Skeletal muscle satellite cell (primary cell): ENCODE results near the gene GARS1.

ENCODE experiments used
- H3K27me3 ChIP-seq: 2 replicates; pipeline ENCODE4 v1.7.0; 2013; ENCODE audit warnings: low read length; ENCODE audit not compliant: control insufficient read depth, insufficient read depth
- H3K36me3 ChIP-seq: 2 replicates; pipeline ENCODE4 v1.7.0; 2013; ENCODE audit warnings: mild to moderate bottlenecking, control low read depth, low read length; ENCODE audit not compliant: insufficient read depth
- H3K4me1 ChIP-seq: 2 replicates; pipeline ENCODE4 v1.7.0; 2013; ENCODE audit warnings: low read length; ENCODE audit not compliant: control insufficient read depth, insufficient read depth
- H3K4me2 ChIP-seq: 2 replicates; pipeline ENCODE4 v1.7.0; 2013; ENCODE audit warnings: mild to moderate bottlenecking, low read length
- H3K4me3 ChIP-seq: 2 replicates; pipeline ENCODE4 v1.7.0; 2013; ENCODE audit warnings: low read length
- H3K9ac ChIP-seq: 2 replicates; pipeline ENCODE4 v1.7.0; 2013; ENCODE audit warnings: mild to moderate bottlenecking, low read depth, low read length, moderate library complexity
- H3K9me3 ChIP-seq: replicated peaks from 2 replicates; pipeline ENCODE4 v1.7.0; 2013; ENCODE audit warnings: mild to moderate bottlenecking, control low read depth, low read length

The GARS1 gene

DNA sequence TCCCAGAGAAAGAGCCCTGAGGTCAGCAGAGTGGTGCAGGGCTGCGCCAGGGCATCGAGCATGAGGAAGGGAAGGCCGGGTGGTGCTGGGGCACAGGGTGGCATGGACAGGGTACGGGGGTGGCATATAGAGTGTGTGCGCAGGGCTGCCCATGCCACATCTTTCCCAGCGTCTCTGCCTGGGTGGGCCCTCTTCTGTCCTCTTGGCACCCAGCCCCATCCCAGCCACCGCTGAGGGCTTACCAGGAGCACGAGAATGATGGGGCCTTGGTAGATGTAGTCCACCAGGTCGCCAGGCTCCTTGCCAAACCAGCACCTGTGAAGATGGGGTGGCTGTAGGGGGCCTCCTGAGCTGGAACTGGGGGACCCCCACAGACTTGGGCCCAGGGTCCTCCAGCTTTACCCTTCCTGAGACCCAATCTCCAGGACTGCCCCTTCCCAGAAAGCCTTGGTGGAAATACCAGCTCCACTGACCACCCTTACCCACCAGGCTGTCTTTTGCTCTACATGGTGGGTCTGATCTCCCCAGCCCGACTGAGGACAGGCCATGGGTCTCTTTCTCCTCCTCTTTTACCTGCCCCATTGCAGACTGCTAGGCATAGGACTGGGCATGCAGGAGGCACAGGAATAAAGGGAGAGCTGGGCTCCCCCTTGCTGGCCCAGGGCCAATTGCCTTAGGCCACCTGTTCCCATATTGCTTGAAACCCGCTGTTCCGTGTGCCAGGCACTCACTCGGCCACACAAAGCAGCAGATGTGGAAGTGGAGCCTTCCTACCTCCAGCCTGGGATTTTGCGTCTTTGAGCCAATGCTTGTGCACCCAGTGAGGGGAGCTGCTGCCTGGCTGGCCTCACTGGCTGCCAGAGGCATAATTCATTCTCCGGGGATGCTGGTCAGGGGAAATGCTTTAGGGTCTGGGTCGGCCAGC lies 65.9 kb downstream of the GARS1 start:
- Histone ChIP-seq H3K4me1 (no peaks in the 10 kb centered on the region), H3K27me3 (peaks cover 63% of the 10 kb centered on the region), H3K4me3 (no peak overlapping the region), H3K4me2 (no peak overlapping the region), H3K9me3 (no peaks in the 10 kb centered on the region), H3K36me3 (no peaks in the 10 kb centered on the region), H3K9ac (no peak overlapping the region)

DNA sequence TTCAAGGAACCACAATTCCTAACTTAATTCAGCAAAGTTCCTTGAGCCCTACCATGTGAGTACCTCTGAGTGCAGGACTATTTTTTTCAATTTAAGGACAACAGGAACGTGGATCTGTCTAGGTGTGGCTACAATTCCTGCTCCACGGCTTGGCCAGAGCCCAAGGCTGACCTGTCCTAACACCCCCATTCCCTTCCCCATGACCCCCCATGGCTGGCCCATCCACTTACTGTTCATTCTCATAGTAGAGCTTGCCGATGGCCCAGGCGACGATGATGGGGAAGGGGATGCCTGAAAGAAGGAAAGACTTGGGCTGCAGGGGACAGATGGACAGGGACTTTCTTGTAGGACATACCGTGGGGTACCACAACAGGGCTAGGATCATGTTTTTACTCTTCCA lies 67.2 kb downstream of the GARS1 start:
- no peaks in the 10 kb centered on the region for H3K36me3 ChIP-seq
- H3K9me3 ChIP-seq, result no peaks in the 10 kb centered on the region
- no peak overlapping the region for H3K9ac ChIP-seq
- H3K27me3 ChIP-seq, result peaks cover 63% of the 10 kb centered on the region
- H3K4me3 ChIP-seq, result no peak overlapping the region
- no peak overlapping the region for H3K4me2 ChIP-seq
- H3K4me1 ChIP-seq, result no peaks in the 10 kb centered on the region

- no peaks in the 10 kb centered on the region for H3K4me1 ChIP-seq
- H3K9me3 ChIP-seq, result no peaks in the 10 kb centered on the region
- no peak overlapping the region for H3K4me2 ChIP-seq
- H3K9ac ChIP-seq, result no peak overlapping the region
- no peak overlapping the region for H3K4me3 ChIP-seq
- H3K36me3 ChIP-seq, result no peaks in the 10 kb centered on the region
- peaks cover 63% of the 10 kb centered on the region for H3K27me3 ChIP-seq
These were observed 67.8 kb downstream of the GARS1 start for GRCh38 chr7:30662431-30662939.

GRCh38 chr7:30663414-30663813 lies 68.7 kb downstream of the GARS1 start:
- Histone ChIP-seq H3K36me3 (no peaks in the 10 kb centered on the region), H3K4me1 (no peaks in the 10 kb centered on the region), H3K4me2 (no peak overlapping the region), H3K27me3 (peaks cover 67% of the 10 kb centered on the region), H3K9me3 (no peaks in the 10 kb centered on the region), H3K9ac (no peak overlapping the region), H3K4me3 (no peak overlapping the region)

DNA sequence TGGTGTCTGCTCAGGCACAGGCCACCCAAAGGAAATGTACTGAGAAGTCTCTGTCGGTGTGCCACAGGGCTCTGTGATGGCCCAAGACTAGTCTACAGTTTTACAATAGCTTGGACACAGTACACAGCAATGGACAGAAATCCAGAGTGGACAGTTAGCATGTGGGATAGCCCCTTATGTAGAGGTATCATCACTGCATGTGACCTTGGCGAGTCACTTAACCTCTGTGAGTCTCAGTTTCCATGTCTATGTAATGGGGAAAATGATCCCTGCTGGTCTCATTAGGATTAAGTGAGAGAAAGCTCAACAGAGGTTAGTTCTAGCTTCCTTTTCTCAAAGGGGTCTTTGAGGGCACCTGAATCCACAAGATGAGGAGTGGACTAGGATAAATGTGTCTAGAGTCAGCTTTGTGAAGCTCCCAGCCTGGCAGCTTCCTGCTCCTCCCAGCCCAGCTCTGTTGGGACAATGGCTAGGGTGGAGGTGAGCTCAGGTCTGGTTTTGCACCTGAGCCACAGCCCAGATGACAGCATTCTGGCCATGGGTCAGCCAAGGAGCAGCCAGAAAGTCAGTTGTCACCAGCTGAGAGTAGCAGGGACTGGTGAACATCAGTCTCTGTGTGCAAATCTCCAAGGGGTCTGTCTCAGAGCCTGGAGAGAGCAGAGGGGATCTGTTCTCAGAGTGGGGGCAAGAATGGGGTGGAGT lies 69.7 kb downstream of the GARS1 start:
- Histone ChIP-seq H3K27me3 (peaks cover 59% of the 10 kb centered on the region), H3K4me3 (no peak overlapping the region), H3K4me2 (no peak overlapping the region), H3K4me1 (no peaks in the 10 kb centered on the region), H3K9me3 (no peaks in the 10 kb centered on the region), H3K36me3 (no peaks in the 10 kb centered on the region), H3K9ac (no peak overlapping the region)

DNA sequence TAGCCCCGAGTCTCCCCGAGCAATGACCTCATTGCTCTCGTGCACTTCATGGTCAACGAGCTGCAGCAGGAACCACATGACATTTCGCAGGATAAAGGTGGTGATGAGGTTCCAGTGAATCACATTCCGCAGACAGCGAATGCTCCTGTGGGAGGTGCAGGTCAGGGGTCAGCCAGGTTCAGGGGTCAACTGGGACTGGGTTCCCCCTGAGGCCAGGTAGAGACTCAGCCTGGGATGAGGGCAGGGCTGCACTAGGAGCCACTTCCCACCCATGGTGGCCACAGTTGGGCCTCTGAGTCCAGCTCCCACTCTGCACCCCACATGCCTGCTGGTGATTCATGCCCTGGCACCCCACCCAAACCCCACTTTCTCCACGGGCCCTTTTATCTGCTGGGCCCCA lies 70.4 kb downstream of the GARS1 start:
- H3K36me3 ChIP-seq, result no peaks in the 10 kb centered on the region
- no peak overlapping the region for H3K4me2 ChIP-seq
- H3K9me3 ChIP-seq, result no peaks in the 10 kb centered on the region
- H3K9ac ChIP-seq, result no peak overlapping the region
- H3K4me3 ChIP-seq, result no peak overlapping the region
- H3K27me3 ChIP-seq, result peaks cover 59% of the 10 kb centered on the region
- no peaks in the 10 kb centered on the region for H3K4me1 ChIP-seq

- Histone ChIP-seq H3K27me3 (peaks cover 59% of the 10 kb centered on the region), H3K9ac (no peak overlapping the region), H3K4me2 (no peak overlapping the region), H3K36me3 (no peaks in the 10 kb centered on the region), H3K4me3 (no peak overlapping the region), H3K9me3 (no peaks in the 10 kb centered on the region), H3K4me1 (no peaks in the 10 kb centered on the region)
These were observed 70.8 kb downstream of the GARS1 start for GRCh38 chr7:30665449-30665848.

GRCh38 chr7:30667172-30667571 lies 72.5 kb downstream of the GARS1 start:
- no peak overlapping the region for H3K4me3 ChIP-seq
- H3K36me3 ChIP-seq, result no peaks in the 10 kb centered on the region
- peaks cover 43% of the 10 kb centered on the region for H3K27me3 ChIP-seq
- H3K9ac ChIP-seq, result no peak overlapping the region
- no peaks in the 10 kb centered on the region for H3K9me3 ChIP-seq
- no peak overlapping the region for H3K4me2 ChIP-seq
- no peaks in the 10 kb centered on the region for H3K4me1 ChIP-seq

DNA sequence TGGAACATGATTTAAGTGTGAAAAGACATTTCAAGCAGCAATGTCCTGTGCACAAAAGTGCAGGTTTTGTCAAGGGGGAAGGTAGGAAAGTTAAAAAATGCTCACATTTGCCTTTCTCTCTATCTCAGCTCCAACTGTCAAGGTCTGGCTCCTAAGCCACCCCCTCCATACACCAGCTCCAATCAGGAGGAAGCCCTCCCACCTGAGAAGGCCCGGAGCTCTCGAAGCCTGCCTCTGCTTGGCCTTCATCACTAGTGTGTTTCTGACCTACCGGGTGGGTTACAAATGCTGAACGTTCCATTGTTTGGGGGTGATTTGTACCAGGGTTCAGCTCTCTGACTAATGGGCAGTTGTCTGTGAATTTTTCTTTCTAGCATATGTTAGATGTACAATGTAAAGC lies 73.4 kb downstream of the GARS1 start:
- H3K36me3 ChIP-seq, result no peaks in the 10 kb centered on the region
- no peak overlapping the region for H3K4me3 ChIP-seq
- H3K9ac ChIP-seq, result no peak overlapping the region
- H3K27me3 ChIP-seq, result peaks cover 35% of the 10 kb centered on the region
- H3K9me3 ChIP-seq, result no peaks in the 10 kb centered on the region
- H3K4me1 ChIP-seq, result no peaks in the 10 kb centered on the region
- H3K4me2 ChIP-seq, result no peak overlapping the region

DNA sequence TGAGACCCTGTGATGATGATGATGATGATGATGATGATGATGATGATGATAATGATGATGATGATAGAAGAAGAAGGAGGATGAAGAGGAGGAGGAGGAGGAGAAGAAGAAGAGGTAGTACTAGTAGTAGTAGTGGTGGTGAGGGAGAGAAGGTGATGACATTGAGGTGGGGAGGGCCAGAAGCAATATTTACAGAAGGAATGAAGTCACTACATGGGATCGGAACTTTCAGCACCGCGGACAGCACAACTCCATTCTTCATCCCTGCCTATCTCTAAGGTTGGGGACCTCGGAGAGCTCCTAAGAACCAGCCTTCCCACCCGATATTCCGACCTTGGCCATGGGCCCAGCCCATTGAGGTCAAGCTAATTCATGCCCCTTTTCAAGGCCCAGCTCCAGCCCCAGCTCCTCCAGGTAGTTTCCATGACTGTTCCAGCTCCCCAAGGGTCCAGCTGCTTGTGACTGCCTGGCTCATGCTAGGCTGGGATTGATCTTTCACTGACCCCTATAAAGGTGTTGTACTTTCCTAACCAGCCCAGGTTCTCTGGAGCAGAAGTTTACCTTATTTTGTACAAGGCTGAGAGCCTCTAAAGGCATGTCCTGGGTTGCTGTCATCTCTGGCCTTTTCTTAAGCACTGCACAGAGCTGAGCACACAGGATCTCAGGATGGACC lies 77.3 kb downstream of the GARS1 start:
- H3K9ac ChIP-seq, result no peak overlapping the region
- H3K4me1 ChIP-seq, result no peaks in the 10 kb centered on the region
- H3K9me3 ChIP-seq, result no peaks in the 10 kb centered on the region
- H3K36me3 ChIP-seq, result no peaks in the 10 kb centered on the region
- H3K4me2 ChIP-seq, result no peak overlapping the region
- H3K4me3 ChIP-seq, result no peak overlapping the region
- H3K27me3 ChIP-seq, result peaks cover 42% of the 10 kb centered on the region

- Histone ChIP-seq H3K9ac (no peak overlapping the region), H3K4me1 (no peaks in the 10 kb centered on the region), H3K27me3 (peaks cover 61% of the 10 kb centered on the region), H3K9me3 (no peaks in the 10 kb centered on the region), H3K4me3 (no peak overlapping the region), H3K36me3 (no peaks in the 10 kb centered on the region), H3K4me2 (no peak overlapping the region)
These were observed 79.7 kb downstream of the GARS1 start for GRCh38 chr7:30674420-30674819.
